Measurements from ENCODE around the gene TOMM40L. TPM values are rescaled to one million over a fixed set of nuclear protein-coding genes. Genes with fewer than 3 reads are reported as not detected.

TOMM40L gene
- total RNA-seq, 3 donors from 2014 or later, result 6.9 to 9.4 (median 8.2) TPM

- Histone ChIP-seq H3K4me3 (peak overlapping the region; percentile 47 to 69 (median 47)), H3K36me3 (no peaks in the 10 kb centered on the region), H3K27ac (peak overlapping the region; percentile 97 to 98), H3K9me3 (no peaks in the 10 kb centered on the region), H3K4me1 (peaks cover 20 to 27% of the 10 kb centered on the region in 2 donors), H3K27me3 (no peaks in the 10 kb centered on the region)
- peak in 2 of 3 donors; percentile 43 to 51 for TF ChIP-seq POLR2AphosphoS5 (IDR thresholded peaks at IDR 0.05)
- TF ChIP-seq CTCF (IDR thresholded peaks at IDR 0.05), result no peak
- no peak for TF ChIP-seq POLR2A (IDR thresholded peaks at IDR 0.05)
- no peak for DNase-seq (ENCODE audit: low spot score in 2 of 2)
- intact Hi-C loops (cut with DNase I; ENCODE audit: low total_unique reads), result no loop called here
Measured at GRCh38 chr1:161196521-161197451, 29.1 kb upstream of the TOMM40L start.

- intact Hi-C loops (cut with DNase I; ENCODE audit: low total_unique reads), result no loop called here
- Histone ChIP-seq H3K4me3 (peak overlapping the region; percentile 47 to 69 (median 47)), H3K27ac (peak overlapping the region; percentile 97 to 98), H3K36me3 (no peaks in the 10 kb centered on the region), H3K27me3 (no peaks in the 10 kb centered on the region), H3K4me1 (peaks cover 20 to 27% of the 10 kb centered on the region in 2 donors), H3K9me3 (no peaks in the 10 kb centered on the region)
- DNase-seq (ENCODE audit: low spot score in 2 of 2), result no peak
- TF ChIP-seq CTCF (IDR thresholded peaks at IDR 0.05) (no peak), POLR2AphosphoS5 (IDR thresholded peaks at IDR 0.05) (no peak), POLR2A (IDR thresholded peaks at IDR 0.05) (no peak)
Measured at GRCh38 chr1:161197560-161198193, 28.2 kb upstream of the TOMM40L start.

GRCh38 chr1:161198194-161198896, 27.5 kb upstream of the TOMM40L start:
- H3K27ac ChIP-seq, result peak overlapping the region; percentile 97 to 98
- no peaks in the 10 kb centered on the region for H3K9me3 ChIP-seq
- no peak for TF ChIP-seq POLR2AphosphoS5 (IDR thresholded peaks at IDR 0.05)
- no peak for TF ChIP-seq POLR2A (IDR thresholded peaks at IDR 0.05)
- TF ChIP-seq CTCF (IDR thresholded peaks at IDR 0.05), result no peak
- intact Hi-C loops (cut with DNase I; ENCODE audit: low total_unique reads), result no loop called here
- H3K27me3 ChIP-seq, result no peaks in the 10 kb centered on the region
- no peaks in the 10 kb centered on the region for H3K36me3 ChIP-seq
- DNase-seq (ENCODE audit: low spot score in 2 of 2), result peak; percentile 40 to 72
- peak overlapping the region; percentile 47 to 69 (median 47) for H3K4me3 ChIP-seq
- peaks cover 20 to 26% of the 10 kb centered on the region in 2 donors for H3K4me1 ChIP-seq

GRCh38 chr1:161198897-161199431, 26.9 kb upstream of the TOMM40L start, which contains the start of gene ADAMTS4:
ADAMTS4 (minus strand) TSS chr1:161199054; CDS start chr1:161198627, 427 bp downstream.
- DNase-seq (ENCODE audit: low spot score in 2 of 2), result peak in 1 of 2 donors; percentile 43
- H3K36me3 ChIP-seq, result no peaks in the 10 kb centered on the region
- H3K27ac ChIP-seq, result peak within 1 kb of the TSS; percentile 97 to 98
- intact Hi-C loops (cut with DNase I; ENCODE audit: low total_unique reads), result no loop called here
- H3K9me3 ChIP-seq, result no peaks in the 10 kb centered on the region
- peak within 1 kb of the TSS; percentile 47 to 69 (median 47) for H3K4me3 ChIP-seq
- H3K4me1 ChIP-seq, result peaks cover 21 to 24% of the 10 kb centered on the region in 2 donors
- TF ChIP-seq CTCF (IDR thresholded peaks at IDR 0.05) (no peak), POLR2AphosphoS5 (IDR thresholded peaks at IDR 0.05) (peak in 2 of 3 donors; percentile 26 to 67), POLR2A (IDR thresholded peaks at IDR 0.05) (peak; percentile 90)
- no peaks in the 10 kb centered on the region for H3K27me3 ChIP-seq

Data from breast epithelium (tissue), 4 donors.